ENCODE measurements around the gene TOR4A.
A peak's percentile ranks its signal among the peaks of the same experiment; 100 is the strongest.

TOR4A gene

DNA sequence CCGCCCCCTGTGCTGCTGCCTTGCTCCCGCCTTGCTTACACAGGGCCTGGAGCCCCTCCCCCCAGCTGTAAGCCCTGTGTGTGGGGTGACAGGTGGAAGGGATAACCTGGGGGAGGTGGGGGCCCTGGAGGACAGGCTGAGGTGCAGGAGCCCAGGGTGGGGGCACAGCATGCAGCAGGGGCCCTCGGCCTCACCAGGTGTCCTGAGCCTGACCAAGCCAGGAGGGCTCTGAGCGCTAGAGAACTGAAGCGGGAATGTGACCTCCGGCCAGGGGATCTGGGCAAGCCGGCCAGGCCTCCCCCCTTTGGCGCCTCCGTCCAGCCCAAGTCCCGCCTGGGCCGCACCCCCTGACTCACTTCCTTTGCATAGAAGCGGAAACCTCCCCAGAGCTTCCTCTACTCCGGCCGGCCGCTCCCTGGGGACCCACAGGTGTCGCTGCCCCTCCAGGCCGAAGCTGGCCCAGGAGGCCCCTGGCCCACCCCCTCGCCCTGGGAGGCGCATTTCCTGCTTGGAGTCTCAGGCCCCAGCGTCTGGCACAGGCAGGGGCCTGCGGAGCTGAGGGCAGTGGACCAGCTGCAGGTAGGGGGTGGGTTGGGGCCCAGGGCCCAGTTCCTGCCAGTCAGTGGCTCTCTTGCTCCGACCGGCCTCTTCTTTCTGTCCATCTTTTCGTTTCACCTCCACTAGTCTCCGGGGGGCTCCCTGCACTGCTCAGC is at the start of gene TOR4A:
Gene TOR4A, plus strand, starts transcription at position 398 of the 713 bp plus-strand sequence. CDS start 964 bp downstream, outside the sequence.
- DNase-seq (ENCODE audit: low read depth): peak; percentile 80
- TF ChIP-seq, protein P1, sequence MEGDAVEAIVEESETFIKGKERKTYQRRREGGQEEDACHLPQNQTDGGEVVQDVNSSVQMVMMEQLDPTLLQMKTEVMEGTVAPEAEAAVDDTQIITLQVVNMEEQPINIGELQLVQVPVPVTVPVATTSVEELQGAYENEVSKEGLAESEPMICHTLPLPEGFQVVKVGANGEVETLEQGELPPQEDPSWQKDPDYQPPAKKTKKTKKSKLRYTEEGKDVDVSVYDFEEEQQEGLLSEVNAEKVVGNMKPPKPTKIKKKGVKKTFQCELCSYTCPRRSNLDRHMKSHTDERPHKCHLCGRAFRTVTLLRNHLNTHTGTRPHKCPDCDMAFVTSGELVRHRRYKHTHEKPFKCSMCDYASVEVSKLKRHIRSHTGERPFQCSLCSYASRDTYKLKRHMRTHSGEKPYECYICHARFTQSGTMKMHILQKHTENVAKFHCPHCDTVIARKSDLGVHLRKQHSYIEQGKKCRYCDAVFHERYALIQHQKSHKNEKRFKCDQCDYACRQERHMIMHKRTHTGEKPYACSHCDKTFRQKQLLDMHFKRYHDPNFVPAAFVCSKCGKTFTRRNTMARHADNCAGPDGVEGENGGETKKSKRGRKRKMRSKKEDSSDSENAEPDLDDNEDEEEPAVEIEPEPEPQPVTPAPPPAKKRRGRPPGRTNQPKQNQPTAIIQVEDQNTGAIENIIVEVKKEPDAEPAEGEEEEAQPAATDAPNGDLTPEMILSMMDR (IDR thresholded peaks at IDR 0.05; ENCODE audit: insufficient read depth, low read depth, low read length, missing control alignments): no peak
- H3K4me3 ChIP-seq (ENCODE audit: low read length): peak within 1 kb of the TSS; percentile 72

DNA sequence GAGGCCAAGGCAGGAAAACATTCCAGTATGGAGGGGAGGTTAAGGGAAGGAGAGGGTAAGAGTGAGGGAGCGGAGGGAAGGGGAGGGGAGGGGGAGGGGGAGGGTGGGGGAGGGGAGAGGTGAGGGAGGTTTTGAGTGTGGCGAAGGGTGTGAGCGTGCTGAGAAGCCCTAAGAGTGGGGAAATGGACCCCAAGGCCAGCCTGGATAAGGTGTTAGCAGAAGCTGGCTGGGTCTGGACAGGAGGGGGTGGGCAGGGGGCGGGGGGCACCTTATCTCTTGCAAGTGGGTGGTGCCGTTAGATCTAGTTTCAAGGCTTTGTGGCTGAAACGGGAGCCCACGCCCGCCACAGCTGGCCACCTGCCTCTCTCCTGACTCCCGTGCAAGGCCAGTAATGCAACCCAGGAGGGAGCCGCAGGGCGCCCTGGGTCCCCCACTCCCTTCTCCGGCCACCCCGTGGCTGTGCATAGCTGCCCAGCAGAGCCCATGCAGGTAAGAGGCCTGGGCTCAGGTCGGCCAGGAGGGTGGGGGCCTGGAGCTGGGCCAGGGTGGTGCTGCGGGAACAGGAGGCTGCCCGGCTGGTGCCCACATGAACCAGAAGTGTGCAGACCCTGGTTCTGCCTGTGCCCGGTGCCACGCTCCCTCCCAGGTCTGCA is 49.5 kb upstream of the TOR4A start:
- TF ChIP-seq, protein P1 (IDR thresholded peaks at IDR 0.05; ENCODE audit: insufficient read depth, low read depth, low read length, missing control alignments): no peak
- DNase-seq (ENCODE audit: low read depth): no peak
- no peak overlapping the region for H3K4me3 ChIP-seq (ENCODE audit: low read length)

DNA sequence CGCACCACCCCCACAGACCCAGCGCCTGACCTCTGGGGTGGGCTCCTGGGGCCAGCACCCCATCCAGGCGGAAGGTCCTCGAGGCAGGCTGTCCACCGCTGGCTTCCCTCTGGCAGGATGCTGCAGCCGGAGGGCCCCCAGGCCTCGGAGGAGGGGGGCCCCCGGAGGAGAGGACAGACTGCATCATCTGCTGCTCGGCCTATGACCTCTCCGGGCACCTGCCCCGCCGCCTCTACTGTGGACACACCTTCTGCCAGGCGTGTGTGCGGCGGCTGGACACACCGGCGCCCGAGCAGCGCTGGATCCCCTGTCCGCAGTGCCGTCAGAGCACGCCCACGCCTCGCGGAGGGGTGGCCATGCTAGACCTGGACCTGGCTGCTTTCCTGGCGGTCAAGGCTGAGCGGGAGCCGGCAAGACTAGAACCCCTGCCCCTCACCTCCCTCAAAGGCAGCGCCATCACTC is 49.0 kb upstream of the TOR4A start:
- H3K4me3 ChIP-seq (ENCODE audit: low read length): no peak overlapping the region
- TF ChIP-seq, protein P1 (IDR thresholded peaks at IDR 0.05; ENCODE audit: insufficient read depth, low read depth, low read length, missing control alignments): no peak

DNA sequence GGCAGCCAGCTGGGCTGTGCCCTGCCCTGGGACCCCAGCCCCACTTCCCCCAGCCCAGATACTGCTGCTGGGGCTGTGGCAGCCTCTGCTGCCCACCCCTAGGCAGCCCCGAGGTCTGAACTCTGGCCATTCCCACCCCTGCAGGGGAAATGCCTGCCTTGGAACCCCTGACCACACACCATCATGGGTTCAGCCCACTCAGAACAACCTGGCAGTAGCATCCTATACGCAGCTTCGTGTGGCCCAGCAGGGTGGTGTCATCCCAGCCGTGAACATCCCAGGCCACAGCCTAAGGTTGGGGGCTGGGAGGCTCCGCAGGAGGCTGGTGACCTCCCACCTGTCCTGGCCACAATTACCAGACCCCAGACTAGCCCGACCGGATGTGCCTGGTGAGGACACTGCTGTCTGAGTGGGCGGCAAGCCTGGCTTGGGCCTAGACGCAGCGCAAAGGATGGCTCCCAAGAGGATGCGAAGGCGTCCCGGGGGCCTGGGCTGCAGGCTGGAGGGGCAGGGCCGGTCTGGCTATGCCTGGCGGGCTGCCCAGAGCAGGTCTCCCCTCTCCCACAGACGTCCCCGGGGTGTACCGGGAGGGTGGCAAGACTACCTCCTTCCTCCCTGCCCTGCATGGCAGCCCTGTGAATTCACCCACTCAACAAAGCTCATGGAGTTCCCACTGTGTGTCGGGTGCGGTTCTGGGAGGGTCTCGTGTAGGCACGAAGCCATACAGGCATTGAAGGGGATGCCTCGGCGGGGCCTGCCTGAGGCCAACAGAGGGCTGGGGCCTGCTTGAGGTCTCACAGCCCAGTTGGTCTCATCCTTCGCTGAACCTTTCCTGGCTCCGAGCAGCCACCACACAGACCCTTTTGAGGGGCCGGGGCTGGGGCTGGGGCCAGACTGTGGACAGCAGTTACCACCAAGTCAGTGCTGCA is 48.3 kb upstream of the TOR4A start:
- TF ChIP-seq, protein P1 (IDR thresholded peaks at IDR 0.05; ENCODE audit: insufficient read depth, low read depth, low read length, missing control alignments): no peak
- DNase-seq (ENCODE audit: low read depth): no peak
- H3K4me3 ChIP-seq (ENCODE audit: low read length): no peak overlapping the region

More for the DNA sequence above, 49.0 kb upstream of the TOR4A start:
- DNase-seq (ENCODE audit: low read depth): no peak

DNA sequence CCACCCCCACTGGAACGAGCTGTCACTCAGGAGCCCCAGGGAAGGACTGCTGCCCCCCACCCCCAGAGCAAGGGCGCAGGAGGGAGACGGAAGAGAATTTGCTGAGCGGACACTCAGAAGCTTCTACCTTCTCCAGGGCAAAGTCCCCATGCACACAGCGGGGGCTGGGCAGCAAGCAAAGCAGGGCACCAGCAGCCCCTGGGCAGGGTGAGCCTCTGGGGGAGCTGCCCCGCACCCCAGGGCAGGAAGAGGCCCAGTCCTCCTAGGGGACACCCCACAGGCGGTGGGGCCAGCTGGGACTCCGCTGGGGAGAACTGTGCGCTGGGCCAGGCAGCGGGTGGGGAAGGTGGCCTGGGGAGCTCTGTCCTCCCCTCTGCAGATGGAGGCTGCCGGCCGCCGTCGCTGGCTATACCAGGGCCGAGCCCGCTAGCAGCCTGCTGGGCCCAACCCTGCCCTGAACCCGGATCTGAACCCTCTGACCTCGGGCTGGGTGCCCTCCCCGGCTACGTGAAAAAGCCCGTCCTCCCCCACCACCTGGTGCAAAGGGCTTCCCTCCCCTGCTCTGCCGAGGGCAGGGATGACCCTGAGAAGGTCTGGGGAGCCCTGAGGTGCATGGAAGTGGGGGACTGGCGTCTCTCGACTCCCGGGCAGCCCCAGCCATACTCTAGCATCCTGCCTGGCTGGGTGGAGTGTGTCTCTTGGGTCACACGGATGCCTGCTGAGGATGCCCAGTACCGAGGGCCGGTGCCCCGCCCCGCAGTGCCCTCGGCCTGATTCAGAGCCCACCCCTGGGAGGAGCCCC is 47.4 kb upstream of the TOR4A start:
- no peak overlapping the region for H3K4me3 ChIP-seq (ENCODE audit: low read length)
- DNase-seq (ENCODE audit: low read depth): no peak
- TF ChIP-seq, protein P1 (IDR thresholded peaks at IDR 0.05; ENCODE audit: insufficient read depth, low read depth, low read length, missing control alignments): no peak
